T1000 (cell line): ENCODE data around the gene AEBP1.

Experiments
- DNase-seq: peaks from one replicate; lab custom pipeline; 2025; ENCODE audit warnings: mixed read lengths; lab: John Stamatoyannopoulos, UW

Gene AEBP1

DNA sequence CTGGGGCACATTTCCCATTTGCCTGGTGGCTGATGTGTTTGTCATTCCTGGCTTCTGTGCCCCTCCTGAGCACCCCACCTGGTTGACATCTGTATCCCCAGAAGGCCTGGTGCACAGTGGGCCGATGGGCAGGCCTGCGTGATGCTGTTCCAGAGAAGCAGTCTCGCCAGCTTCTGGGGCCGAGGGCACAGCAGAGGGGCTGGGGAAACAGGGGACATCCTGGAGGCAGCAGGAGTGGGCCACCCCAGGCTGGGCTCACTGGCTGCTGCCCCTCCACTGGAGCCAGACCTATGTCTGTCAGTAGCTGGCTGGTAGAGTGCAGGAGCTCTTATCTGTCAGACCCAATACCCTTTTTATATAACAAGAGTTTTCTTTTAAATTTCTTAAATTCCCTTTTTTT, 37.9 kb downstream of the AEBP1 start:
- DNase-seq = no peak

DNA sequence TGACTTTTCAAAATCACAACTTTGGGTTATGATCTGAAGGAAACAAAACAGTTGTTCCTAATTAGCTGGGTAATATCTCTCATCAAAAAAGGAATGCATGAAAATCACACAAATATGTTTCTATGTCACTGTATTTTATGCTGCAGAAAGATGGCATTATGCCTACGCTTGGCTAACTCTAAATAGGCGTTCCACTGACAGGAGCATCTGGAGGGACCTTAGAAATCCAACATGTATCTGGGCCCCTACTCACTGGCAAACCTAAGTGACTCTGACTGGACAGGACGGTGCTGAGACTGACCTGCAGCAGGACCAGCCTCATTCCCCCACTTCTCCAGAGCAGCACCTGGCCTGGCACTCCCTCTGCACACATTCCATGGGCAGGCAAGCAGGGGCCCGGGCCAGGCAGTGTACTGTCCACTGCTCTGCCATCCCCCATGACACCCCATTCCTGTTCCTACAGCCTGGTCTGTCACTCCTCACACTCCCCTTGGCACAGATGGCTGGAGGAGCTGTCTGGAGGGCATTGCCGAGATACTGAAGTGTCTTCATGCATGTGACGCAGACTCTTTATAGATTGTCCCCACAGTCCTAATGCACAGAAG, 39.6 kb downstream of the AEBP1 start:
- DNase-seq = no peak

DNA sequence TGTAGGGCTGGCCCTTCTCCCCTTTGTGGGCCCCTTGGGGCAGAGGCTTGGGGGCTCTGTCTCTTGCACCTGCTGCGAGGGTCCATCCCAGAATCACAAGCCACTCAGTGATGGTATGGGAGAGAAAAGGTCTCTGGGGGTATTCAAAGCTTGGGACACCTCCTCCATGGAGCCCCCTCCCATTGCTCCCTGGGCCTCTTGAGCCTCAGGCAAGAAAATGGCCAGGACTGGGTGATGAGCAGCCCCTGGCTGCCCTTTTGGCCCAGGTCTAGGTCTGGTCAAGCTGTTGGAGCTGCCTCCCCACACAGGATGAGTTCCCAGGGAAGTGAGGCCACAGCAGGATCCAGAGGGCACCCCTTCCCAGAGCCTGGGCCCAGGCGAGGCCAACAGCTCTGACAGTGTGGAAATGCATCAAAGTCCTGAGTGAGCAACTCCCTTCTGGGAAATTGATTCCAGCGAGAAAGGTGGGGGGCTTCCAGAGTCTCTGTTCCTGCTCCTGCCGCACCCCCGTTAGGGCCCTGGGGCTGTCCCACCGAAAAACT, 40.4 kb downstream of the AEBP1 start:
- DNase-seq = no peak

DNA sequence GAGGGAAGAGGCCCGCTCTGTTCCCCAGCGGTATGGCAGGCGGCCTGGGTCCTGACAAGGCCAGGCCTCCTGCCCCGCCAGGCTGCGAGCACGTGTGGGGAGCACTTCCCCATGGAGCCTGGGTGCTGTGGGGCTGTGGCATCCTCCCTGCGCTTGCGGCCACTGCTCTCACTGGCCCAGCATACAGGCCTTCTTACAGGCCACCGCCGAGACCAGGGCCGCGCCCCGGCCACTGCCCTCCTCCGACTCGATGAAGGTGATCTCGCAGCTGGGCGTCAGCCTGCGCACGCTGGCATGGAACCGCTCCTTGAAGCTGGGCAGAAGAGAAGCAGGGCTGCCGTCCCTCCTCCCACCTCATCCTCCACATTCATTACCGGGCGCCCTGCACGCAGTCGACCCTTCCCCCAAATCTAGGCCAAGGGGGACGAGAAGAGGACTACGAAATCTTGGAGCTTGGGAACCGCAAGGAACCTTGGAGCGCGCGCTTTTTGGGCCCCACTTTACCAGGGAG, 40.9 kb downstream of the AEBP1 start:
- DNase-seq = no peak

DNA sequence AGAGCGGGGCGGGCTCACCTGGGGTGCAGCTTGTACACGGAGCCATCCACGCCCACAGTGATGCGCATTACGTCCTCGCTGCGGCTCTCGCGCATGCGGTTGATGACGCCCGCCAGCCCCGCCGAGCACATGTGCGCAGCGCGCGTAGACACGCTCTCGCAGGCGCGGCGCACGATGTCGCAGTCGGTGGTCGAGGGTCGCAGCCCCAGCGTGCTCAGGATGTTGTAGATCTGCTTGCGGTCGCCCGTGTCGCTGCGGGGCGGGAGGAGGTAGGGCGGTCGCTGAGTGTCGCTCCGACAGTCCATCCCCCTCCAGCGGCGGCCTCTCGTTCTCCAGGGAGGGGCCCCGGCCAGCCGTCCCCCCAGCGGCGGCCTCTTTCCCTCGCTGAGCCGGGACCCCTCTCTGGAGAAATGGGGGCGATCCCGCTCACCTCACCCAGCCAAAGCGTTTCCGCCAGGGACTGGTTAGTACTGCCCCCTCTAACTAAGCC, 41.4 kb downstream of the AEBP1 start:
- no peak for DNase-seq

DNA sequence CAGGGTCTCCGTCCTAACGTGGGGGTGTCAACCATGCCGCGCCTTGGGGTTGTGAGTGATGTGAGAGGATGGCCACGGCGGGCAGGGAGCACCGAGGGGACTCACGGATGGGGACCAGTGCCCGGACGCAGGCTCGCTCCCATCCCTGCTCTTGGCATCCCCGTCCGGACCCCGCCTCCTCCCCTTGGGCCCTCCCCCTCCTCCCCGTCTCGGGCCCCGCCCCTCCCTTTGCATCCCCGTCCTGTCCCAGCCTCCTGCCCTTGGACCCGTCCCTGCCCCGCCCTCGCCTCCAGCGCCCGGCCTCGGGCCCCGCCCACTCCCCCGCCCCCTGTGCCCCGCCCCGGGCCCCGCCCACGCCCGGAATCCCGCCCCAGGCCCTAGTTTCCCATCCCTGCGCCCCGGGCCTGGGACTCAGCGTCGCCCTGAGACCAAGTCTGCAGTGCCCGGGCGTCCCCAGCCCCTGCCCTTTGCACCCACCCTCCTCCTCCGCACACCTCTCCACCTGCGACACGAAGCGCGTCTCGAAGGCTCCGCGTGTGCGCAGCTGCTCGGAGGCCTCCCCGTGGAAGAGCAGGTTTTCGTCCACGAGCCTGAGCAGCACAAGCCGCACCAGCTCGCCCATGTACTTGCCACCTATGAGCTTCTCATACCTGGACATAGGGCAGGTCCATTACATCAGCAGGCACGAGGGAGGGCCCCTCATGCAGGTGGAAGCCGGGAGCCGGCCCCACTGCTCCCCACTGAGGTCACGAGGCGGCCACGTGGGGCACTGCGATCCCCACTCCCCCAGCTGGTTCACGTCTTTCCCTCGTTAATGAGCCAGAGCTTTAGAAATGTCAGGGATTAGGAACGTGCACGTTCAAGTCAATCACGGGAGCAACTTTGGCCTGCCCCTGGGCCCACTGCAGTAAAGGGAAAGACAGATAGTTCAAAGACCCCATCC, 42.1 kb downstream of the AEBP1 start:
- peak; percentile 17 for DNase-seq

DNA sequence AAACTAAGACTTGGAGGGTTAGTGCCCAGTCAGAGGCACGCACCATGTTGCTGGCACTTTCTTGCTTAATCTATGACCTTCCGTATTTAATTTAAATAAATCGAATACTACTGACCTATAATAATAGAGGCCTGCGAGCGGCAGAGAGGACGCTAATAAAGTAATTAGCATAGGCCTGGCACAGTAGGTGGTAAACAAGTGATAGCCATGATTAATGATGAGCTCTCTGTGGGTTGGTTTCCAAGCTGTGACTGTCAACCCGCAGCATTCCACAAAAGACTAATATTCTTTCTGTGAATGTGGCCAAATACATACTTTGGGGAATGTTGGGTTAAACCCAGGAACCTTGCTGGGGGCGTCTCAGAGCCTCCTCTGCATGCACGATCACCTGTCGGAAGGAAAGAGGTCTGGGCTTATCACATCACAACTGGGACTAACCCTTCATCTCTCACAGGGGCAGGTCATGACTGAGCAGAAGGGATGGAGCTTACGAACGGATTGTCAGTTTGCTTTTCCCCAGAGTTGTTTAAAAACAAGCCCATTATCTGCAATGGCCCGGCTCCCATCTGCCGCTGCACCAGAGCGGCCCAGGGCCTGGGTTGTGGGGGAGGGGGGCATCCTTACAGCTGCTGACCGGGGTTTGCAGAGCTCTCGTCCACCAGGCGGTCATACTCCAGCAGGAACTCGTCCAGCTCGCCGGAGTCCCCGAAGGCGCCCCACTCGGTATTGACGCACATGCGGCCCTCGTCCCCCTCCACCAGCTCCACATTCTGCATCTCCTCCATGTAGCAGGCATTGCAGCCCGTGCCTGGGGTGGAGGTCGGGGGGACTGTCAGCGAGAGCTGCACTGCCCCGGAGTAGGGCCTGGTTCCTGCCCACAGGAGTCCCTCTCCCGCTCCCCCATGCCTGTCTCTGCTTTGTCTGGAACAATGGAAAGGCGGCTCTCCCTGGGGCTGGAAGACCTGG, 43.2 kb downstream of the AEBP1 start:
- no peak for DNase-seq

DNA sequence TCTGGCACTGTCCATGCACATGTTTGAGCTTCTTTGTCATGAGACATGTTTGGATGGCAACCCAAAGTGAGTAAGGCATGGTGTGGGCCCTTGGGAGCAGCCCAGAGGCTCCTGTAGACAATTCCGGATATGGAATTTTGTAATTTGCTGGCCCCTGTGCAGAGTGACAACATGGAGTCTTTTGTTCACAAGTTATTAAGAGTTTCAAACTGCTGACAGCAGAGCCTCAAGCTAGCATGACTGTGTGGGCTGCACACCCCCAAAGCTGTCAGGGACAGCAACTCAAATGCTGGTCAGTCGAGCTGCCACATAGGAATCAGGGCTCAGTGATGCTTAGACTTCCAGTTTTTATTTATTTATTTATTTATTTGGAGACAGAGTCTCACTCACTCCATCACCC, 44.0 kb downstream of the AEBP1 start:
- no peak for DNase-seq

DNA sequence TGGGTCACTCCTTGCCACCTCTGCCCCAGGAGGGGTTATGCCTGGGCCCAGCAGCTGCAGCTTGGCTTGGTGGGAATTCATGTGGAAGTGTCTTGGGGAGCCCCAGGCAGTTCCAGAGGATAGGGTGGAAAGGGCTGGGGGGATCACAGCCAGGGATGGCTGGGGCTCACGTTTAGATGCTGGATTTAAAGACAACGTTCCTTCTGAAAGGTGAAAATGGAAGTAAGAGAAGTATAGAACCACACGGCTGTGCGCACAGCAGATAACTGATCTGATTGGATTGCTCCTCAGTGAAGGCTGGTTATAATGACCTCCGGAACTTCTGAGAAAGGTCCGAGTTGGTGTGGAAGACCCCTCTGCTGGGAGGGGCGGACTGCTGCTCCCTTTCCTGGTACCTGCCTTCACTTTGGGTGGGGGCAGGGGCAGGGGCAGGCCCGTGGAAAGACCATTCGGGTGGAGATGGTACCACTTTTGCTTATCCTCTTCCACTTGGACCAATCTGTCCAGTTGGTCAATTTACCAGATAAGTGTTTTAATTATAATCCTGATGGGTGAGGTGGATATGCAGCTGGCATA, 44.9 kb downstream of the AEBP1 start:
- DNase-seq = no peak

DNA sequence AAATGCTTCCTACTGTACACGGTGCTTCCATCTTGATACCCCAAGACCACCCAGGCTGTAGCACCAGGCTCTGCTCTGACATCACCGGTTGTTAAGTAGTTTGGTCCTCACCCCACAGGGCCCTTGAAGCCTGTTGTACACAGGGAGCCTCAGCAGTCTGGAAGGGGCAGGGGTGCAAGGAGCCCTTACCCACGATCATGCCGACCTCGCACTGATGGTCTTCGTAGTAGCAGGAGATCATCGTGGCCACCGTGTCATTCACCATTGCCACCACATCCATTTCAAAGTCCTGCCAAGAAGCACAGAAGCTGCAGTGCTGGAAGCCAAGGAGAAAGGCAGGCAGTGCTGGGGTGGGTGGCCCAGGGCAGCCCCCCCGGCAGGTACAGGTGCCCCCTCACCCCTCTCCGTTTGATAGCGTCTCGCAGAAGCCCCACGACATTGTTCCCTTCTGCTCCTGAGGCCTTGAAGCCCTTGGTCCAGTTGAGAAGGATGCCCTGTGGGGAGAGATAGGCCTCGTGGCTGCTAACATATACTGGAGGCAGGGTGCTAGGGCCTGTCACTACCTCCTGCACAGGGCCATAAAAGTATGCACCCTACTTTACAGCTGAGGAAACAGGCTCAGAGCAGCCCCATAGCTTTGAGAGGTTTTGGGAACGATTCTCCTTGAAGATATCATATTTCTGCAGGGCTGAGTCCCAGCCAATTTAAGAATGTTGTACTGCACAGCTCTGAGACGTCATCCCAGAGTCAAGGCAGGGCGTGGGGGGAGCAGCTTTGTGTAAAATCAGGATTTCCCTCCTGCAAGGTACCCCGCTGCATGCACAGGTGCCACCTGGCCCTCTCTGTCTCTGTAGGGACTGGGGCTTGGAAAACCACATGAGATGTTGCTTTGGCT, 45.7 kb downstream of the AEBP1 start:
- DNase-seq = no peak

DNA sequence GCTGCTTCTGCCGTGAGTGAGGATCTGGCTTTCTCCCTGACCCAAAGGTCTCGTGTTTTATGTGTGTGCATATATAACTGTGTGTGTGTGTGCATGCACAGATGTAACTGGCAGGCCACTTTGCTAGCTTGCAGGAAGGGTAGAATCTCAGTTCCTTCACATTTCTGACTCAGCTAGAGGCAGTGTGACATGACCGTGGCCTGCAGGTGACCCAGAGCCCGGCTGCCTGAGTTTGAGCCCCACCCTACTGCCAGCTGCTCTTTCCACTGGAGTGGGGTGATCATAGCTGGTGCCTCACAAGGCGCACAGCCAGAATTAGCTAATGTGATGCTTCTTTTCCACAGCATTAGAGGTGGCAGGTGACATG, 46.3 kb downstream of the AEBP1 start:
- DNase-seq = no peak

DNA sequence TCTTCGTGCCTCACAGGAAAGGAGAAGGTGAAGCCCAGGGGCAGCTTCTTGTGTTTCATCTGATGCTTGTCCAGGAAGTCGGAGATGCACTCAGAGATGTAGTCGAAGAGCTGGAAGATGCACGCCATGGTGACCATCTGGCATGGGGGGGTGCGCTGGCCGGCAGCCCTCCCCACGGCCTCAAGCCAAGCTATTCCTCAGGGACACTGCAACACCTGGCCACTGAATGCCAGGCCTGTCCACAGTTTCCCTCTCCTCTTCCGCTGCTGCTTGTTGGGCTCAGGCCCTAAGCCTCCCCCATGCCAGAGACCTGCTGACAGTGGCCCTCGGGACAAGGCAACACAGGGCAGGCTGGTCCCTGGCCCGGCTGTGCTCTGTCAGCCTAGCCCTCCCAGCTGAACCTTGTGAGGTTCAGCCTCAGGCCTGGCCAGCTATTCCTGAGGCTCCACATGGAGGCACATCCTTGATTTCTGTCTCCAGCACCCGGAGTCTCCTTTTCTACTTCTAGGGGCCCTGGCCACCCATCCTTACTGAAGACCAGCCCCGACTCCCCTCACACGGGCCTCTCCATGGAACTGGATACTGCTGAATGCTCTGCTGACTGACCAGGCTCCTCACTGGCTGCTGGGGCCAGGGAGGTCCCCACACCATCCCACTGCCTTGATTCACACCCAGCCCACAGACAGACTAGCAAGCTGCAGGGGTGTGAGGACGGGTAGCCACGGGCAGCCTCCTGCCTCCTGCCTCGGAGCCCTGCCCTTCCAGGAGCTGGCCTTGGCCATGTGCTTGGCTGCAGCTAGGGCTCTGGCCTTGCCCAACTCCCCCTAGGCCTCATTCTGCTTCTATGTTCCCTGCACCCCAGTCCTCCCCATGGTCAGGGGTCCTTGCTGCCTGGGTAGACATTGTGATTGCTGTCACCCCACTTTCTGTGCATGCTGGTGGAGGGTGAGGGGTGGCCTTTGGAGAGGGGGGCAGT, 47.1 kb downstream of the AEBP1 start:
- DNase-seq = no peak

DNA sequence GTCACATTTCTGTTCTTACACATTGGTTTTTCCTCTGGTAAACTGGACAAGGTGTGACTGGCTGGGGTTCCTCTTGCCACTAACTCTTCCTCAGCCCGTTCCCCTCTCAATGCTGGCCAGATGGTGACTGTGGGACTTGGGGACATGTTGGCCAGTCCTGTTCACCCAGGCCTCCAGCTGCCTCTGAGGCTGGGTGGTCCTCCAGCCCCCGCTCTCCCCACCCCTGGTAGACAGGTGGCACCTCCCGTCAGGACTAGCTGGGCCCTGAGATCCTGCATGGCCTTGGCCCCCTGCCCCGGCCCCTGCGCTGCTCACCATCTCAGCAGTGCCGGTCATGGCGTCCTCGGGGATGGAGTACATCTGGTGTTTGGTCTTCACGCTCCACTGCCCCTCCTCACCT, 47.8 kb downstream of the AEBP1 start:
- DNase-seq = no peak

DNA sequence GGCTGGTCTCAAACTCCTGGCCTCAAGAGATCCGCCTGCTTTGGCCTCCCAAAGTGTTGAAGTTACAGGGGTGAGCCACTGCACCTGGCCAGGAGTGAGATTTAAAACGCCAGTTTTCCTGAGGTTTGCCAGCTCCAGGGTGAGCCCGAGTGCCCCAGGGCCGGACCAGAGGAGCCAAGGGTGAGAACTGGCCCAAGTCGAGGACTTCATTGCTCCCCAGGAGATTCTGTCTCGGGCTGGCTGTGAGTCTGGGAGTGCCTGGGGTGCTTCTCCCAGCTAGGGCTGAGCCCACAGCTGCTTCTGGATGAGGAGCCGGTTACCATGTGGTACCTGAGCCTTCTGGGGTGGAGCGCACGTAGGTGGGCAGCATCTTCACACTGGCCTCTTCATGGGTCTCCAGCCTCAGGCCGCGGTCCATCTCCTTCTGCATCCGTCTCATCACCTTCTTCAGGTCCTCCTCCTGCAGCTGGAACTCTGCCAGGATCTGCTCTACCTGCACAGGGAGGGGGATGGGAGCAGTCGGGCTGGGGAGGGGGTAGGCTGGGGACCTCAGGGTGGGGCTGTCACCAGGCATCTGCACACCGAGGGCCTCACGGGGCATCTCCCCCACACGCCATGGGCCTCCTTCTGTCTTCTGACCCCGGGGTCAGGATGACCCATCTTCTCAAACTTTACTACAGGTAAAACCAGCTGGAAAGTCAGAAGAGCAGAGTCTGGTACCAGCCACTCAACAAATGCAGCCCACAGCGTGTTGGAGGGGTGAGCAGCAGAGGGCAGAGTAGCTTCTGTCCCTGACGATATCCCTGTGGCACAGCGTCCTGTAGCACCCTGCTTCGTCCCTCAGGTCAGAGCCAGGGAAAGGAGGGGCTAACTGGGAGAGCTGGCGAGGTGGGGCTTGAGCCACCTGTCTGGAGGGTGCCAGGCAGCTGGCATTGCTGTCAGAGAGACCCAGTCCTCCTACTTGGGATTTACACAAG, 49.1 kb downstream of the AEBP1 start:
- no peak for DNase-seq

DNA sequence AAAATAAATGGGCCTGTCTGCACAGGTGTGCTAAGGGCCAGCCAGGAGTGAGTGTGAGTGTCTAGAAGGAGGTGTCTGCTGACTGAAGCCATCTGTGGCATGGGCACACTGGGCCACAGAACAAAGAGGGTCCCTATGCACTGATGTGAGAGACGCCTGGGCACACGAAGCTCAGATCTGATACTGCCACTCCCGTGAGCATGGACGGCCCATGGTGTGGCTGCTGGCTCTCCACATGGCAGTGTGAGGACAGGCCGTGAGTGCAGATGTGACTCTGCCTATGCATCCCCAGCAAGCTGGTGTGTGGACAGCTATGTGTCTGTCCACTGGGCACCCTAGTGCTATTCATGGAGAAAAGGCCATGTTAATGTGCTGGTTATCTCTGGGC, 49.8 kb downstream of the AEBP1 start:
- DNase-seq = no peak

DNA sequence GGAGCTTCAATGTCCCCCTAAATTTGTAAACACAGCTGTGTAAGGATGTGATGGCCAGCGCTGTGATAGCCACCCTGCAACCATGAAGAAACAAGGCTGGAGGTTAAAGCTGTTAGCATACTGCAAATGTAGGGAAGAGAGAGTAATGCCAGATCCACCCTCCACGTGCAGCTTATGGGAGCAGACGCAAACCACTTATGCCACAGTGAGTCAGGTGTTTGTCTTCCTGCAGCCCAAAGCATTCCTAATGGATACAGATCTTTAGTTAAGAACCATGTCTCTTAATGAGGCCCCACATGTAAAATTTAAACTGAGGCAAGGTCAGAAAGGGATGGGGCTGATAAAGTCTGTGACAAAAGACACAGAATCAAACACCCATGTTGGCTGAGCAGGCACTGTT, 50.6 kb downstream of the AEBP1 start:
- no peak for DNase-seq

DNA sequence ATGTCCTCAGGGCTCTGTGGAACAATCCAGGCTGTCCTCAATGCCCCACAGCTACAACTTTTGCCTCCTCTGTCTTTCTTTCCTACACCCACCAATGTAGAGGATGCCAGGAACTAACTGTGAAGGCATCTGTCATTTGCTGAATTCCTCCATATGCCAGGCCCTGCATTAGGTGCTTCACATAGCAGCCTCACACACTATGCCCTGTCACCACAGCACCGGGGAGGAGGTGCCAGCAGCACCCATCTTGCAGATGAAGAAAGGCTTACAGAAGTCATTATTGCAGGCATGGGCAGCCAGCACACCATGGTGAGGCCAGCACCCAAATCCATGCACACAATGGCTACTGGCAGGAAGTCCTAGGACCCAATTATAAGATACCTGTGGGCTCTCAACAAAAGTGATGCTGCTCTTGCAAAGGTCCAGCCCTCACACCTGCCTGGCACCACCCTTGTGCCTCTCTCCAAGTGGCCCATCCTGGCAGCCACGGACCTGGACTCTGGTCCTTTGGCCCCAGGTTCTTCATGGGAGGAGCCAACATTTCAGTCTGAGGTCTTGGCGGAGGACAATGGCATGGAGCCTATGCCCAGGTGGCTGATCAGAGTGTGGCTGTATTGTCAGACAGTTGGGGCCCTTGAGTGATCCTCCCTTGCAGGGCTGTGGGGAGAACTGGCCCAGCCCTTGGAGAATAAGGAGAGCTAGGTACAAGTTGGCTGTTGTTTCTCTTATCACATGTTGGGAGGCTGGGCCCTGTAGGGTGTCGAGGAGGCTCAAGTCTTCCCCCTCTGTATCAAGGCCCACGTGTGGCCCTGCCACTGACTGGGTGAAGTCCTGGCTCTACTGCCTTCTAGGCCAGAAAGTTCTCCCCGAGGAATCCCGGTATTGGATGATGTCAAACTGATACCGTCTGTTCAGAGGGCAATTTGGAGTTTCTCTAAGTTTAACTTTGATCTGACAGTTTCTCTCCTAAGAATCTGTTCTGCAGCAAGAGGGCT, 51.3 kb downstream of the AEBP1 start:
- DNase-seq = no peak
